ENCODE measurements around the gene TSTD2.

GRCh38 chr9:97640325-97640724, 7.2 kb upstream of the TSTD2 start:
- TF ChIP-seq POLR2A (IDR thresholded peaks at IDR 0.05; ENCODE audit: low read depth, low read length) (no peak), TAF1 (IDR thresholded peaks at IDR 0.05; ENCODE audit: borderline replicate concordance, low read depth, low read length) (no peak)
